Skeletal muscle satellite cell (primary cell): ENCODE data around the gene AHCTF1.
A peak's percentile ranks its signal among the peaks of the same experiment; 100 is the strongest.

Experiments used
- H3K27me3 ChIP-seq: 2 replicates; pipeline ENCODE4 v1.7.0; 2013; ENCODE audit warnings: low read length; ENCODE audit not compliant: control insufficient read depth, insufficient read depth
- H3K36me3 ChIP-seq: 2 replicates; pipeline ENCODE4 v1.7.0; 2013; ENCODE audit warnings: mild to moderate bottlenecking, control low read depth, low read length; ENCODE audit not compliant: insufficient read depth
- H3K4me1 ChIP-seq: 2 replicates; pipeline ENCODE4 v1.7.0; 2013; ENCODE audit warnings: low read length; ENCODE audit not compliant: control insufficient read depth, insufficient read depth
- H3K4me2 ChIP-seq: 2 replicates; pipeline ENCODE4 v1.7.0; 2013; ENCODE audit warnings: mild to moderate bottlenecking, low read length
- H3K4me3 ChIP-seq: 2 replicates; pipeline ENCODE4 v1.7.0; 2013; ENCODE audit warnings: low read length
- H3K9ac ChIP-seq: 2 replicates; pipeline ENCODE4 v1.7.0; 2013; ENCODE audit warnings: mild to moderate bottlenecking, low read depth, low read length, moderate library complexity
- H3K9me3 ChIP-seq: replicated peaks from 2 replicates; pipeline ENCODE4 v1.7.0; 2013; ENCODE audit warnings: mild to moderate bottlenecking, control low read depth, low read length

AHCTF1 gene

DNA sequence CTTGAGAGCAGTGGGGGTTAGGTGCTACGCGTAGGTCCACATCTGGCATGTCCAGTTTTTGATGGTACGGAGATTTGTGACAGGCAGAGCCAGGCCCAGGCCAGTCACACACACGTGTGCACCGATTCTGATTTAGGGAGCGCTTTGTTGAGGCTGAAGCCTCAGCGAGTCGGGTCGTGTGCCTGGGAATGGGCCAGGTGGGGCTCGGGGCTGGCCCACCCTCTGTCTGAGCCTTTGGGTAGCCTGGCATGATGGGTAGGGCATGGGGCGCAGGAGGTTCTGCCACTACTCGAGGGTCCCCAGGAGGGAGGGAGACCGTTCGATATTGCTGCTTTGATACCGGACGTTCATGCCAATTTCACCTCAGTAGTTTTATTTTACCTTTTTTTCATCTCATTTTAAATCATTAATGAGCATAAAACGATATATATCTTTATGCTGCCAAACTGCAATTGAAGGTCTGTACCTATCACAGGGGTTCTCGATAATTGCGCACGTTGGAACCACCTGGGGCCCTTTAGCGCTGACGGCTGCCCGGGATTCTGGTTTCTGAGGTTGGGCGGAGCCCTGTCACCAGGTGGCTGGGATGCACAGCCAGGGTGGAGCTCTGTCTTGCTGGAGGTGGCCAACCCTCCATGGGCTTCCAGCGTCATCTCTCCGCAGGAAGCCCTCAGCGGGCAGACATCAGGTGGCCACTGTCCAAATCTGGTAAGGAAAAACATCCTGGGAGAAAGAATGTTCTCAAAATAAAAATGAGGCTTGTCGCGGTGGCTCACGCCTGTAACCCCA, 135.6 kb downstream of the AHCTF1 start:
- H3K4me3 ChIP-seq = no peak overlapping the region

DNA sequence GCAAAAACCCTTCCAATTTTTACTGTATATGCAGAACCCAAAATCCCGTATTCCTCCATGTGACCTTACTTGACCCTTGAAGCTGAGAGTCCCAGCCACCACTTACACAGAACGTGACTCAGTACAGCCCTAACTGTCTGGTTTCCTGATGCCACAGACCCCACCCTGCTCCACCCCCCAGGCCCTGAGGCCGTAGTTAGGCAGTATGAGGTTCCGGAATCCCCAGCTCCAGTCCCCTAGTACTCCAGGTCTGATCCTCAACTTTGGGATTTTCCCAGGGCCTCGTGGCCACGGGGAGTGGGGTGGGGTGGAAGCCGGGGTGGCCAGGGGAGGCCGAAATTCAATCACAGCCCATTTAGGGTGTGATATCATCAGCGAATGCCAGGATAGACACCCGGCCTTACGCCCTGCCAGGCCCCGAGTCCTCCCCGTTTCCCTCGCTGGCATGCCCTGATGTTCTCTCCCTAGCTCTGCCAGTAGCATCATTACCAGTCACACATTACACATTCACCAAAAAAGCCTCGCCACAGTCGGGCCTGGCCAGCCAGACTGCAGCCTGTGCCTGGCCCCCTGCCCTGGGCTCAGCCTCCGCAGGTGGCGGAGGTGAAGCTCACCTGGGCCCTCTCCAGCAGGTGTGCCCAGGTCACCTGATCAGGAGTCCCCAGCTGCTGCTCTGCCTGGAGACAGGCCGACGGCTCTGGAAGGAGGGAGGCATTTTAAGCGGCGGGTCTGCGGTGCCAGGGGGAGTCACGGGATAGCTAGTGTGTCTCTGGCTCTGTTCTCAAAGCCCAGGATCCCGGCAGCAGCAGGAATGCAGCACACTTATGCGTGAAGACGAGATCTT, 136.7 kb downstream of the AHCTF1 start:
- H3K9ac ChIP-seq = peak overlapping the region; percentile 33
- H3K4me2 ChIP-seq = peak overlapping the region; percentile 22
- H3K4me3 ChIP-seq = no peak overlapping the region
- no peaks in the 10 kb centered on the region for H3K36me3 ChIP-seq
- peaks cover 7% of the 10 kb centered on the region for H3K27me3 ChIP-seq
- no peaks in the 10 kb centered on the region for H3K9me3 ChIP-seq
- H3K4me1 ChIP-seq = peaks cover 16% of the 10 kb centered on the region

More for the DNA sequence above, 135.6 kb downstream of the AHCTF1 start:
- Histone ChIP-seq H3K27me3 (peaks cover 7% of the 10 kb centered on the region), H3K9me3 (no peaks in the 10 kb centered on the region), H3K4me2 (no peak overlapping the region), H3K4me1 (peaks cover 16% of the 10 kb centered on the region), H3K9ac (no peak overlapping the region), H3K36me3 (no peaks in the 10 kb centered on the region)

GRCh38 chr1:246794048-246794827, 137.5 kb downstream of the AHCTF1 start:
- H3K9me3 ChIP-seq = no peaks in the 10 kb centered on the region
- H3K4me1 ChIP-seq = peaks cover 16% of the 10 kb centered on the region
- no peak overlapping the region for H3K4me3 ChIP-seq
- peak overlapping the region; percentile 22 for H3K4me2 ChIP-seq
- H3K9ac ChIP-seq = no peak overlapping the region
- H3K36me3 ChIP-seq = no peaks in the 10 kb centered on the region
- peaks cover 5% of the 10 kb centered on the region for H3K27me3 ChIP-seq

- Histone ChIP-seq H3K4me3 (no peak overlapping the region), H3K4me1 (peaks cover 16% of the 10 kb centered on the region), H3K36me3 (no peaks in the 10 kb centered on the region), H3K9me3 (no peaks in the 10 kb centered on the region), H3K27me3 (peaks cover 3% of the 10 kb centered on the region), H3K4me2 (no peak overlapping the region), H3K9ac (no peak overlapping the region)
Measured at GRCh38 chr1:246793356-246793896, 138.3 kb downstream of the AHCTF1 start.

GRCh38 chr1:246792603-246793002, 139.1 kb downstream of the AHCTF1 start:
- Histone ChIP-seq H3K4me3 (no peak overlapping the region), H3K9ac (no peak overlapping the region), H3K9me3 (no peaks in the 10 kb centered on the region), H3K27me3 (peaks cover 3% of the 10 kb centered on the region), H3K4me2 (no peak overlapping the region), H3K4me1 (peaks cover 16% of the 10 kb centered on the region), H3K36me3 (no peaks in the 10 kb centered on the region)

DNA sequence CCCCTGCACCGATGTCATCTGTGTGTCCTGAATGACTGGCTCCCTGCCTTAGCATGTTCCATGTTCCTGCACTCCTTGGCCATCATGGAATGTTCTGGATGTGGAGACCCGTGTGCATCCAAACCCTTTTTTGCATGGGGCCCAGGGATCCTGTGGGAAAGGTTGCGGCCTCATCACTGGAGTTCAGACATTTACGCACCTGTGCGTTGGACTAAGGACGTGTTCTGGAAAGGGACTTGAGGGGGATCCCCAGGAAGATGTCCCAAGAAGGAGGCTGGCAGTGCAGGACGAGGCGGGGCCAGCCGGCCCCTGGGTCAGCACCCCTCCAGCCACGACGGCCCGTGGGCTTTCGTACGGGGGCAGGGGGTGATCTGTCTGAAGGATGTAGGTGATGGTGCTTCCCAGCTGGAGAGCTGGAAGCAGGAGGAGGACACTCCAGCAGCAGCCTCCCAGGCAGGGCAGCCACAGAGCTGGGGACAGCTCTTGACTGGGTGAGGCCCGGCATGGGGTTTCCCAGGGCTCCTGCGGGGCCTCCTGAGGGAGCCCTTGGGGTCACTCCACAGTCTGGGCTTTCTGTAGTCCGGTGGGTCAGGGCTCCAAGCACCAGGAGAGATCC, 140.3 kb downstream of the AHCTF1 start:
- no peak overlapping the region for H3K4me2 ChIP-seq
- H3K9me3 ChIP-seq = no peaks in the 10 kb centered on the region
- H3K4me1 ChIP-seq = peaks cover 16% of the 10 kb centered on the region
- H3K9ac ChIP-seq = no peak overlapping the region
- no peak overlapping the region for H3K4me3 ChIP-seq
- H3K27me3 ChIP-seq = peaks cover 3% of the 10 kb centered on the region
- no peaks in the 10 kb centered on the region for H3K36me3 ChIP-seq

- Histone ChIP-seq H3K36me3 (no peaks in the 10 kb centered on the region), H3K27me3 (peaks cover 3% of the 10 kb centered on the region)
Measured at GRCh38 chr1:246790833-246791232, 140.9 kb downstream of the AHCTF1 start.

DNA sequence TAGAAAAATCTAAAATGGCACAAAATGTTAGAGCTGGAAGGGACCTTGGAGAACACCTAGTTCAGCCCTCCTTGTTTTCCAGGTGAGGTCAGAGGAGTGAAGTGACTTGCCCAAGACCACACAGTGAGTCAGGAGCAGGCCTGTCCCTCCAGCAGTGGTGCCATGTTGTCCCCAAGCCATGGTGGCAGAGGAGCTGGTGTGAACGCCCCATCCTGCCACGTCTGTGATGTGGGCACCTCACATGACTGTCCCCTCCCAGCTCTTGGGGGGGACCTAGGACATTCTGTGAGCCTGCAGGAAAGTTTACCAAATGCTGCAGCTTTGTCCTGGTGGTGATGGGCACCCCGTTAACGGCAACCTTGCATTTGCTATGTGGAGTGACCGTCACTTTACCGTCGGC, 141.4 kb downstream of the AHCTF1 start:
- Histone ChIP-seq H3K4me3 (no peak overlapping the region), H3K4me2 (no peak overlapping the region), H3K9ac (no peak overlapping the region), H3K27me3 (peaks cover 3% of the 10 kb centered on the region), H3K36me3 (no peaks in the 10 kb centered on the region), H3K9me3 (no peaks in the 10 kb centered on the region), H3K4me1 (peaks cover 14% of the 10 kb centered on the region)

More at GRCh38 chr1:246790833-246791232, 140.9 kb downstream of the AHCTF1 start:
- Histone ChIP-seq H3K4me1 (peaks cover 16% of the 10 kb centered on the region), H3K9ac (no peak overlapping the region), H3K4me3 (no peak overlapping the region), H3K9me3 (no peaks in the 10 kb centered on the region), H3K4me2 (no peak overlapping the region)

GRCh38 chr1:246789454-246790339, 142.1 kb downstream of the AHCTF1 start:
- Histone ChIP-seq H3K4me1 (peaks cover 14% of the 10 kb centered on the region), H3K36me3 (no peaks in the 10 kb centered on the region), H3K4me2 (no peak overlapping the region), H3K9me3 (no peaks in the 10 kb centered on the region), H3K27me3 (peaks cover 3% of the 10 kb centered on the region), H3K4me3 (no peak overlapping the region), H3K9ac (no peak overlapping the region)
